ENCODE results near the gene MCTP2.

DNA sequence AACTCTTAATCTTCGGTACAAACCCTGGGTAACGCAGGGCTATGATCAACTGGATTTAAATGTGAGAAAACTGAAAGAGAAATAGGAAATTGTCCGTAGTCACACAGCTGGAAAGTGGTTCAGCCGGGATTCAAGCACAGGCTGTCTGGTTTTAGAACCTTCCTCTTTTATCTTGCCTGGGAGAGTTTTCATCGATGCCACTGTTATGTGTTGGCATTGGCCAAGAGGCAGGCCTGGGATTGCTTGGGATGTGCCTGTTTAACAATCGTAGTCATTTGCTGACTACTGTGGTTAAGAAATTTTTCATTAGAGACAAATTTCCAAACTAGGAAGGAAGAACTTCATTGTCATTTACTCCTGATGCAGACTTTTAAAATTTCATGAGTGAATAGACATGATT, 4.3 kb downstream of the MCTP2 start:
- TF ChIP-seq, protein P1, sequence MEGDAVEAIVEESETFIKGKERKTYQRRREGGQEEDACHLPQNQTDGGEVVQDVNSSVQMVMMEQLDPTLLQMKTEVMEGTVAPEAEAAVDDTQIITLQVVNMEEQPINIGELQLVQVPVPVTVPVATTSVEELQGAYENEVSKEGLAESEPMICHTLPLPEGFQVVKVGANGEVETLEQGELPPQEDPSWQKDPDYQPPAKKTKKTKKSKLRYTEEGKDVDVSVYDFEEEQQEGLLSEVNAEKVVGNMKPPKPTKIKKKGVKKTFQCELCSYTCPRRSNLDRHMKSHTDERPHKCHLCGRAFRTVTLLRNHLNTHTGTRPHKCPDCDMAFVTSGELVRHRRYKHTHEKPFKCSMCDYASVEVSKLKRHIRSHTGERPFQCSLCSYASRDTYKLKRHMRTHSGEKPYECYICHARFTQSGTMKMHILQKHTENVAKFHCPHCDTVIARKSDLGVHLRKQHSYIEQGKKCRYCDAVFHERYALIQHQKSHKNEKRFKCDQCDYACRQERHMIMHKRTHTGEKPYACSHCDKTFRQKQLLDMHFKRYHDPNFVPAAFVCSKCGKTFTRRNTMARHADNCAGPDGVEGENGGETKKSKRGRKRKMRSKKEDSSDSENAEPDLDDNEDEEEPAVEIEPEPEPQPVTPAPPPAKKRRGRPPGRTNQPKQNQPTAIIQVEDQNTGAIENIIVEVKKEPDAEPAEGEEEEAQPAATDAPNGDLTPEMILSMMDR (IDR thresholded peaks at IDR 0.05) = no peak
- TF ChIP-seq POLR2AphosphoS5 (IDR thresholded peaks at IDR 0.05; ENCODE audit: low read depth, low read length) = no peak
- TF ChIP-seq, protein P2, sequence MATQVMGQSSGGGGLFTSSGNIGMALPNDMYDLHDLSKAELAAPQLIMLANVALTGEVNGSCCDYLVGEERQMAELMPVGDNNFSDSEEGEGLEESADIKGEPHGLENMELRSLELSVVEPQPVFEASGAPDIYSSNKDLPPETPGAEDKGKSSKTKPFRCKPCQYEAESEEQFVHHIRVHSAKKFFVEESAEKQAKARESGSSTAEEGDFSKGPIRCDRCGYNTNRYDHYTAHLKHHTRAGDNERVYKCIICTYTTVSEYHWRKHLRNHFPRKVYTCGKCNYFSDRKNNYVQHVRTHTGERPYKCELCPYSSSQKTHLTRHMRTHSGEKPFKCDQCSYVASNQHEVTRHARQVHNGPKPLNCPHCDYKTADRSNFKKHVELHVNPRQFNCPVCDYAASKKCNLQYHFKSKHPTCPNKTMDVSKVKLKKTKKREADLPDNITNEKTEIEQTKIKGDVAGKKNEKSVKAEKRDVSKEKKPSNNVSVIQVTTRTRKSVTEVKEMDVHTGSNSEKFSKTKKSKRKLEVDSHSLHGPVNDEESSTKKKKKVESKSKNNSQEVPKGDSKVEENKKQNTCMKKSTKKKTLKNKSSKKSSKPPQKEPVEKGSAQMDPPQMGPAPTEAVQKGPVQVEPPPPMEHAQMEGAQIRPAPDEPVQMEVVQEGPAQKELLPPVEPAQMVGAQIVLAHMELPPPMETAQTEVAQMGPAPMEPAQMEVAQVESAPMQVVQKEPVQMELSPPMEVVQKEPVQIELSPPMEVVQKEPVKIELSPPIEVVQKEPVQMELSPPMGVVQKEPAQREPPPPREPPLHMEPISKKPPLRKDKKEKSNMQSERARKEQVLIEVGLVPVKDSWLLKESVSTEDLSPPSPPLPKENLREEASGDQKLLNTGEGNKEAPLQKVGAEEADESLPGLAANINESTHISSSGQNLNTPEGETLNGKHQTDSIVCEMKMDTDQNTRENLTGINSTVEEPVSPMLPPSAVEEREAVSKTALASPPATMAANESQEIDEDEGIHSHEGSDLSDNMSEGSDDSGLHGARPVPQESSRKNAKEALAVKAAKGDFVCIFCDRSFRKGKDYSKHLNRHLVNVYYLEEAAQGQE (IDR thresholded peaks at IDR 0.05; ENCODE audit: insufficient read depth in 1 of 2, low read depth in 2 of 2, low read length in 1 of 2) = no peak
- TF ChIP-seq TCF7L2 (IDR thresholded peaks at IDR 0.05; ENCODE audit: low read depth, low read length) = no peak

Data from Panc1 (cell line).